Cardiac fibroblast (primary cell): ENCODE measurements around the gene HSPA4.
"Not testable (repeated sequence)": the region's sequence is repeated elsewhere in the genome, so short reads cannot be mapped to it uniquely, and the experiment has no call there.

Experiments used
- DNase-seq, 2 donors: peaks; one replicate each; pipeline versions ENCODE4 v3.0.0 to v3.0.0-alpha.2; 2010; ENCODE audit warnings: low read depth in 2 of 2
- H3K4me3 ChIP-seq, 2 donors: replicated peaks in 1 of 2; 1 replicate in 1 of 2; 2 replicates in 1 of 2; pipeline ENCODE4 v1.5.1; 2011; ENCODE audit warnings: low read depth in 2 of 2, low read length in 2 of 2, mild to moderate bottlenecking in 2 of 2, moderate library complexity in 1 of 2
- TF ChIP-seq, protein P1 (sequence below): IDR thresholded peaks from one replicate; pipeline ENCODE4 v1.5.1; 2011; ENCODE audit warnings: low read depth, mild to moderate bottlenecking, low read length, inconsistent platforms

HSPA4 gene

DNA sequence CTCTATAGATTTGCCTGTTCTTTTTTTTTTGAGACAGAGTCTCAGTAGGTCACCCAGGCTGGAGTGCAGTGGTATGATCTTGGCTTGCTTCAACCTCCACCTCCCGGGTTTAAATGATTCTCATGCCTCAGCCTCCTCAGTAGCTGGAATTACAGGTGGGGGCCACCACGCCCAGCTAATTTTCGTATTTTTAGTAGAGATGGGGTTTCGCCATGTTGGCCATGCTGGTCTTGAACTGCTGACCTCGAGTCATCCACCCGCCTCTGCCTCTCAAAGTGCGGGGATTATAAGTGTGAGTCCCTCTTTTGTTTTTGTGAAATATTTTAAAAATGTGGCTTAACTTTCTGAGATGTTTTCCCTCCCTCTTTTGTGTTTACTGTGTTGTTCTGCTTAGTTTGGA lies 29.2 kb downstream of the HSPA4 start:
- TF ChIP-seq, protein P1, sequence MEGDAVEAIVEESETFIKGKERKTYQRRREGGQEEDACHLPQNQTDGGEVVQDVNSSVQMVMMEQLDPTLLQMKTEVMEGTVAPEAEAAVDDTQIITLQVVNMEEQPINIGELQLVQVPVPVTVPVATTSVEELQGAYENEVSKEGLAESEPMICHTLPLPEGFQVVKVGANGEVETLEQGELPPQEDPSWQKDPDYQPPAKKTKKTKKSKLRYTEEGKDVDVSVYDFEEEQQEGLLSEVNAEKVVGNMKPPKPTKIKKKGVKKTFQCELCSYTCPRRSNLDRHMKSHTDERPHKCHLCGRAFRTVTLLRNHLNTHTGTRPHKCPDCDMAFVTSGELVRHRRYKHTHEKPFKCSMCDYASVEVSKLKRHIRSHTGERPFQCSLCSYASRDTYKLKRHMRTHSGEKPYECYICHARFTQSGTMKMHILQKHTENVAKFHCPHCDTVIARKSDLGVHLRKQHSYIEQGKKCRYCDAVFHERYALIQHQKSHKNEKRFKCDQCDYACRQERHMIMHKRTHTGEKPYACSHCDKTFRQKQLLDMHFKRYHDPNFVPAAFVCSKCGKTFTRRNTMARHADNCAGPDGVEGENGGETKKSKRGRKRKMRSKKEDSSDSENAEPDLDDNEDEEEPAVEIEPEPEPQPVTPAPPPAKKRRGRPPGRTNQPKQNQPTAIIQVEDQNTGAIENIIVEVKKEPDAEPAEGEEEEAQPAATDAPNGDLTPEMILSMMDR: no peak
- no peak overlapping the region for H3K4me3 ChIP-seq
- DNase-seq: no peak

DNA sequence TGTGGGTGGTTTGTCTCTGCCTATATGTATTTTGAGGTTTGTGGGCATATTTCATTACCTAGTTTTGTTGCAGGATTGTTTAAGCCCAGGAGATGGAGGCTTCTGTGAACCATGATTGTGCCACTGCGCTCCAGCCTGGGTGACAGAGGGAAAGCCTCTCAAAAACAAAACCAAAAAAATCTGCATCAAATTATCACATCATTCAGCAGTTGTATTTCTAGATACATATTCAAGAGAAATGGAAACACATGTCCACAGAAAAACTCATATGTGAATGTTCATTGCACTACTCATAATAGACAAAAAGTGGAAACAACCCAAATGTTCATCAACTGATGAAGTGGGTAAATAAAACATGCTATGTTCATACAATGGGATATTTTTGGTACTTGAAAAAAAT lies 29.9 kb downstream of the HSPA4 start:
- no peak for DNase-seq
- H3K4me3 ChIP-seq: no peak overlapping the region
- TF ChIP-seq, protein P1: no peak

DNA sequence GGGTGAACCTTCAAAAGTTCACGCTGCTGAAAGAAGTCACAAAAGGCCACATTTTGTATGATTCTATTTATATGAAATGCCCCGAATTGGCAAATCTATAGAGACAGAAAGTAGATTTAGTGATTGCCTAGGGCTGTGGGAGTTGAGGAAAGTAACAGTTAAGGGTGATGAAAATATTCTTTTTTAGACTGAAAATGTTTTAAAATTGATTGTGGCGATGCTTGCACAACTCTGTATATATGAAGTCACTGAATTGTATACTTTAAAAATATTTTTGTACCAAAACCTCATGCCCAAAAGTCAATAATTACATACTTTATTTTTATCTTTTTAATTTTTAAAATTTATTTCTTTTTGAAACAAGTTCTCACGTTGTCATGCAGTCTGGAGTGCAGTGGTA lies 30.3 kb downstream of the HSPA4 start:
- TF ChIP-seq, protein P1: no peak
- DNase-seq: no peak
- H3K4me3 ChIP-seq: no peak overlapping the region

DNA sequence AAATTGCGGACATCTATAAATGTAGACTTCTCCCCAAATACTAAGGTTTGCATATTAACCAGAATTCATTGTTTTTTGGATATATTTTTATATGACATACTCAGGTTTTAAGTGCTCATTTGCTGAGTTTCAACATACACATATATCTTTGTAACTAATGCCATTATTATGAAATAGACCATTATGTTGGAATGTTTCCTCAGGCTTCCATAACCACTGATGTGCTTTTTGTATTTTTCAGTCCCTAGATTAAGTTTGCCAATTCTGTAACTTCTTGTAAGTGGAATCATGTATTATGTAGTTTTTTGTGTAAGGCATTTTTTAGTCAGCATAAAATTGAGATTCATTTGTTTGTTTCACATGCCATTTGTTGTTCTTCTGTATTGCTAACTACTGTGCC lies 32.1 kb downstream of the HSPA4 start:
- H3K4me3 ChIP-seq: no peak overlapping the region
- TF ChIP-seq, protein P1: no peak
- DNase-seq: peak in 1 of 2 donors; percentile 11

DNA sequence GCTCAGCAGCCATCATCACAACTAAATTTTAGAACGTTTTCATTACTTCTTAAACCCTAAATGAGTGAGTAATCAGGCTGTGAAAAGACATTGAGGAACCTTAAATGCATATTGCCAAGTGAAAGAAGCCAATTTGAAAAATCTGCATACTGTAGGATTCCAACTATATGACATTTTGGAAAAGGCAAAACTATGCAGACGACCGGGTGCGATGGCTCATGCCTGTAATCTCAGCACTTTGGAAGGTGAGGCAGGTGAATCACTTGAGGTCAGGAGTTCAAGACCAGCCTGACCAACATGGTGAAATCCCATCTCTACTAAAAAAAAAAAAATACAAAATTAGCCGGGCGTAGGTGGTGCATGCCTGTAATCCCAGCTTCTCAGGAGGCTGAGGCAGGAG lies 33.4 kb downstream of the HSPA4 start:
- not testable (repeated sequence) for H3K4me3 ChIP-seq, DNase-seq

DNA sequence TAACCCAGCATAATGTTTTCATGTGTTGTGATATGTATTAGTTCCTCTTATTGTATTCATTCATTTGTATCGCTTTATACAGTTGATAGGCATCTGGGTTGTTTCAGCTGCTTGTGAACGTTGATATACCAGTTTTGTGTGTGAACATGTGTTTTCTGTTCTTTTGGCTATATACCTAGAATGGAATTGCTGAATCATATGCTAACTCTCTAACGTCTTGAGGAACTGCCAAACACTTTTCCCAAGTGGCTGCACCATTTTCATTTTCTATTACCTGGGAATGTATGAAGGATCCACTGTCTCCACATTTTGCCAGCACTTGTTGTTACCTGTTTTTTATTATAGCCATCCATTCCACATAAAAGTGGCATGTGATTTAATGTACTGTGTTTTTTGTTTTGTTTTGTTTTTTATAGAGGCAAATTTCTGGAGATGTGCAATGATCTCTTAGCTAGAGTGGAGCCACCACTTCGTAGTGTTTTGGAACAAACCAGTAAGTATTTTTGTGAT lies 34.6 kb downstream of the HSPA4 start:
- TF ChIP-seq, protein P1: no peak
- DNase-seq: peak; percentile 37 to 47
- H3K4me3 ChIP-seq: no peak overlapping the region

DNA sequence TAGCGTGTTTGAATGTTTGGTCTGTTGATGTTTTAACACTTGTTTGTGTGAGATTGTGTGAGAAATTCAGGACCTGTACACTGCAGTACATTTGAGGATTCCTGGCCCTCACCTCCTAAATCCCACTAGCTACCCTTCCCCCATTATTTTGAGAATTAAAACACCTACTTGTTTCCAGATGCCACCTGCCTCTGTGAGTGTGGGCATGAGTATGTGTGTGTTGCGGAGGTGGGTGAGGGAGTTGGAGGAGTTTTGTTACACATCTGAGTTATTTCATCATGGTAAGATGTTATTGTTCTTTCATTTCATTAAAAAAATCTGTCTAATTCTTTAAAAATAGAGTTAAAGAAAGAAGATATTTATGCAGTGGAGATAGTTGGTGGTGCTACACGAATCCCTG lies 36.3 kb downstream of the HSPA4 start:
- H3K4me3 ChIP-seq: no peak overlapping the region
- DNase-seq: no peak
- TF ChIP-seq, protein P1: no peak
